ENCODE results near the gene CEP128. TPM values are rescaled to one million over a fixed set of nuclear protein-coding genes. Genes with fewer than 3 reads are reported as not detected.
"Not testable (repeated sequence)": the region's sequence is repeated elsewhere in the genome, so short reads cannot be mapped to it uniquely, and the experiment has no call there.

CEP128 gene
- total and polyA plus RNA-seq, 8 donors, result 4.8 to 10.1 (median 7.5) TPM

- Histone ChIP-seq H3K4me1 (peaks cover 0 to 10% of the 10 kb centered on the region in 2 donors), H3K9me3 (no peaks in the 10 kb centered on the region), H3K27me3 (no peaks in the 10 kb centered on the region), H3K27ac (no peak overlapping the region), H3K36me3 (no peaks in the 10 kb centered on the region), H3K4me3 (no peak overlapping the region)
- TF ChIP-seq CTCF (IDR thresholded peaks at IDR 0.05), result no peak
- ATAC-seq (no peak), DNase-seq (no peak)
- intact Hi-C loops (cut with DNase I), result no loop called here
Observed at GRCh38 chr14:80926397-80927082, 15.0 kb downstream of the CEP128 start.

- DNase-seq, result no peak
- no peaks in the 10 kb centered on the region for H3K36me3 ChIP-seq
- no peak for ATAC-seq
- no peaks in the 10 kb centered on the region for H3K9me3 ChIP-seq
- intact Hi-C loops (cut with DNase I), result no loop called here
- H3K27ac ChIP-seq, result no peak overlapping the region
- H3K27me3 ChIP-seq, result no peaks in the 10 kb centered on the region
- H3K4me3 ChIP-seq, result no peak overlapping the region
- no peak for TF ChIP-seq CTCF (IDR thresholded peaks at IDR 0.05)
- H3K4me1 ChIP-seq, result no peaks in the 10 kb centered on the region
Observed at GRCh38 chr14:80924365-80925103, 17.0 kb downstream of the CEP128 start.

GRCh38 chr14:80923368-80923767 is 18.2 kb downstream of the CEP128 start:
- ATAC-seq (no peak), DNase-seq (no peak)
- intact Hi-C loops (cut with DNase I), result no loop called here
- no peak overlapping the region for H3K27ac ChIP-seq
- no peak overlapping the region for H3K4me3 ChIP-seq
- no peaks in the 10 kb centered on the region for H3K36me3 ChIP-seq
- no peaks in the 10 kb centered on the region for H3K27me3 ChIP-seq
- H3K9me3 ChIP-seq, result no peaks in the 10 kb centered on the region
- H3K4me1 ChIP-seq, result no peaks in the 10 kb centered on the region
- TF ChIP-seq CTCF (IDR thresholded peaks at IDR 0.05), result no peak

GRCh38 chr14:80919622-80920021 is 21.9 kb downstream of the CEP128 start:
- no peaks in the 10 kb centered on the region for H3K4me1 ChIP-seq
- H3K27me3 ChIP-seq, result no peaks in the 10 kb centered on the region
- no peak for TF ChIP-seq CTCF (IDR thresholded peaks at IDR 0.05)
- no peak overlapping the region for H3K4me3 ChIP-seq
- intact Hi-C loops (cut with DNase I), result no loop called here
- H3K27ac ChIP-seq, result no peak overlapping the region
- ATAC-seq (no peak), DNase-seq (no peak)
- H3K9me3 ChIP-seq, result no peaks in the 10 kb centered on the region
- peaks cover 0 to 12% of the 10 kb centered on the region in 2 donors for H3K36me3 ChIP-seq

GRCh38 chr14:80912013-80912412 is 29.5 kb downstream of the CEP128 start:
- H3K4me3 ChIP-seq; ATAC-seq; intact Hi-C loops (cut with DNase I); H3K27me3 ChIP-seq; H3K4me1 ChIP-seq; H3K27ac ChIP-seq; H3K9me3 ChIP-seq; DNase-seq: not testable (repeated sequence)
- H3K36me3 ChIP-seq, result peaks cover 0 to 31% of the 10 kb centered on the region in 2 donors
